GM18508 (cell line): ENCODE results near the gene NBEAL1.
"Not testable (repeated sequence)": the region's sequence is repeated elsewhere in the genome, so short reads cannot be mapped to it uniquely, and the experiment has no call there.

Experiments used
- ATAC-seq: cut with Tn5 transposase; IDR thresholded peaks from one replicate; pipeline ENCODE4 v1.9.1; 2021; ENCODE audit warnings: moderate number of reproducible peaks; ENCODE audit not compliant: insufficient read depth, unreplicated experiment

NBEAL1 gene

GRCh38 chr2:203037026-203037425, 22.4 kb downstream of the NBEAL1 start:
- ATAC-seq, result no peak

GRCh38 chr2:203038586-203038985, 23.9 kb downstream of the NBEAL1 start:
- no peak for ATAC-seq

GRCh38 chr2:203039211-203039610, 24.5 kb downstream of the NBEAL1 start:
- ATAC-seq, result not testable (repeated sequence)

- no peak for ATAC-seq
These were observed 26.4 kb downstream of the NBEAL1 start for GRCh38 chr2:203040966-203041521.

- no peak for ATAC-seq
These were observed 27.5 kb downstream of the NBEAL1 start for GRCh38 chr2:203042178-203042577.

- ATAC-seq, result no peak
These were observed 28.6 kb downstream of the NBEAL1 start for GRCh38 chr2:203043226-203043625.

- no peak for ATAC-seq
These were observed 31.2 kb downstream of the NBEAL1 start for GRCh38 chr2:203045867-203046266.

- no peak for ATAC-seq
These were observed 37.9 kb downstream of the NBEAL1 start for GRCh38 chr2:203052539-203052938.

- no peak for ATAC-seq
These were observed 45.0 kb downstream of the NBEAL1 start for GRCh38 chr2:203059567-203060240.

GRCh38 chr2:203061346-203061745, 46.7 kb downstream of the NBEAL1 start:
- no peak for ATAC-seq

GRCh38 chr2:203062126-203062525, 47.5 kb downstream of the NBEAL1 start:
- no peak for ATAC-seq

GRCh38 chr2:203066519-203067091, 51.9 kb downstream of the NBEAL1 start:
- ATAC-seq, result not testable (repeated sequence)

- no peak for ATAC-seq
These were observed 56.0 kb downstream of the NBEAL1 start for GRCh38 chr2:203070701-203071100.

GRCh38 chr2:203071148-203071547, 56.5 kb downstream of the NBEAL1 start:
- ATAC-seq, result no peak

- ATAC-seq, result no peak
These were observed 57.7 kb downstream of the NBEAL1 start for GRCh38 chr2:203072371-203072770.

- no peak for ATAC-seq
These were observed 62.8 kb downstream of the NBEAL1 start for GRCh38 chr2:203077451-203077850.

- no peak for ATAC-seq
These were observed 65.9 kb downstream of the NBEAL1 start for GRCh38 chr2:203080447-203081045.

GRCh38 chr2:203083328-203083727, 68.7 kb downstream of the NBEAL1 start:
- no peak for ATAC-seq

- ATAC-seq, result not testable (repeated sequence)
These were observed 71.7 kb downstream of the NBEAL1 start for GRCh38 chr2:203086381-203086780.

GRCh38 chr2:203090721-203091120, 76.0 kb downstream of the NBEAL1 start:
- not testable (repeated sequence) for ATAC-seq

GRCh38 chr2:203097735-203098134, 83.1 kb downstream of the NBEAL1 start:
- ATAC-seq, result no peak
